LNCaP clone FGC (cell line): ENCODE measurements around the gene SCN4B.

Experiments used
- DNase-seq: peaks from one replicate; pipeline ENCODE4 v3.0.0-alpha.2; 2011; ENCODE audit warnings: low read depth
- H3K4me3 ChIP-seq: 2 replicates; pipeline ENCODE4 v1.5.1; 2011; ENCODE audit warnings: mild to moderate bottlenecking, low read depth, low read length, control low read depth
- CTCF ChIP-seq: IDR thresholded peaks from 2 replicates; pipeline ENCODE4 v1.5.1; 2012; ENCODE audit warnings: mild to moderate bottlenecking; ENCODE audit not compliant: control insufficient read depth, insufficient read depth; ENCODE audit errors: extremely low read depth

SCN4B gene

GRCh38 chr11:118120793-118121192 lies 31.8 kb downstream of the SCN4B start:
- no peak overlapping the region for H3K4me3 ChIP-seq
- no peak for DNase-seq
- no peak for TF ChIP-seq CTCF

DNA sequence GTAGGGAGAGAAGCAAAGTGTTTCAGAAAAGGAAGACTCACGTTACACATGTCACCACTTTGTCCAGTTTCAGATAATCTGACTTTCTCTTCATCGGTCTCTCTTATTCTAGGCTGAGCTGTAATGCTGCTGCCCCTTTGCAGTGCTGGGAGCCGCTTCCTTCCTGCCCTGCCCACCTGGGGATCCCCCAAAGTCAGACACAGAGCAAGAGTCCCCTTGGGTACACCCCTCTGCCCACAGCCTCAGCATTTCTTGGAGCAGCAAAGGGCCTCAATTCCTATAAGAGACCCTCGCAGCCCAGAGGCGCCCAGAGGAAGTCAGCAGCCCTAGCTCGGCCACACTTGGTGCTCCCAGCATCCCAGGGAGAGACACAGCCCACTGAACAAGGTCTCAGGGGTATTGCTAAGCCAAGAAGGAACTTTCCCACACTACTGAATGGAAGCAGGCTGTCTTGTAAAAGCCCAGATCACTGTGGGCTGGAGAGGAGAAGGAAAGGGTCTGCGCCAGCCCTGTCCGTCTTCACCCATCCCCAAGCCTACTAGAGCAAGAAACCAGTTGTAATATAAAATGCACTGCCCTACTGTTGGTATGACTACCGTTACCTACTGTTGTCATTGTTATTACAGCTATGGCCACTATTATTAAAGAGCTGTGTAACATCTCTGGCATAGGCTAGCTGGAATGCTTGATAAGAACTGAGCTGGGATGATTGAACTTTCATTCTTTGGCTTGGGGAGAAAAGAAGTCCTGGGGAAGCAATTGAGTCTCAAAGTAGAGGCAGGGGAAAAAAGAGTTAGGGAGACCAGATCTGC lies 34.6 kb downstream of the SCN4B start:
- no peak for DNase-seq
- TF ChIP-seq CTCF, result no peak
- H3K4me3 ChIP-seq, result no peak overlapping the region

GRCh38 chr11:118115048-118115447 lies 37.6 kb downstream of the SCN4B start:
- no peak for DNase-seq
- H3K4me3 ChIP-seq, result no peak overlapping the region
- no peak for TF ChIP-seq CTCF

GRCh38 chr11:118114266-118114665 lies 38.4 kb downstream of the SCN4B start:
- DNase-seq, result no peak
- no peak for TF ChIP-seq CTCF
- H3K4me3 ChIP-seq, result no peak overlapping the region

- H3K4me3 ChIP-seq, result no peak overlapping the region
- no peak for TF ChIP-seq CTCF
- no peak for DNase-seq
Measured at GRCh38 chr11:118112711-118113430, 39.8 kb downstream of the SCN4B start.

GRCh38 chr11:118111744-118112035 lies 40.9 kb downstream of the SCN4B start:
- no peak for DNase-seq

More at GRCh38 chr11:118111744-118112035, 40.9 kb downstream of the SCN4B start:
- H3K4me3 ChIP-seq, result no peak overlapping the region
- no peak for TF ChIP-seq CTCF
